Measurements from ENCODE around the gene CCDC54.

GRCh38 chr3:107345822-107346405 is 31.3 kb upstream of the CCDC54 start:
- no peak for TF ChIP-seq POLR2A (IDR thresholded peaks at IDR 0.05)
- TF ChIP-seq CTCF (IDR thresholded peaks at IDR 0.05): no peak
